Smooth muscle cell of the pulmonary artery (primary cell): ENCODE measurements around the gene PCP2. TPM values are rescaled to one million over a fixed set of nuclear protein-coding genes. Genes with fewer than 3 reads are reported as not detected.

Source experiments
- total RNA-seq: library from RNA; depleted of rRNA; stranded (reverse); fragments of >200 nt; gene quantifications from 2 replicates; pipeline ENCODE4 v1.2.3, GENCODE V29; 2014

The PCP2 gene
- total RNA-seq = not detected in 2 replicates

GRCh38 chr19:7633698-7634097 lies at the start of gene PCP2:
Gene PCP2, minus strand, starts transcription at chr19:7633719. Its CDS starts 262 bp downstream, at chr19:7633457.

GRCh38 chr19:7680606-7681339 lies 47.3 kb upstream of the PCP2 start, which contains the start of gene TRAPPC5:
Gene TRAPPC5, plus strand, starts transcription at chr19:7680833. Its CDS starts 1,421 bp downstream, at chr19:7682254.

GRCh38 chr19:7676854-7677253 lies 43.3 kb upstream of the PCP2 start, which contains the start of gene MCEMP1:
Gene MCEMP1, plus strand, starts transcription at chr19:7677090. Its CDS starts 31 bp downstream, at chr19:7677121.

GRCh38 chr19:7668842-7669241 lies 35.3 kb upstream of the PCP2 start, which contains the start of gene RETN:
Gene RETN, plus strand, starts transcription at chr19:7669049. Its CDS starts 278 bp downstream, at chr19:7669327.

GRCh38 chr19:7636691-7637373 lies 3.3 kb upstream of the PCP2 start, which contains the start of gene STXBP2:
Gene STXBP2, plus strand, starts transcription at chr19:7637110. Its CDS starts 40 bp downstream, at chr19:7637150.

GRCh38 chr19:7629347-7630054 lies 4.0 kb downstream of the PCP2 start, which contains the start of the genes PET100 and XAB2:
Gene PET100, plus strand, starts transcription at chr19:7629793. Its CDS starts 41 bp downstream, at chr19:7629834.
Gene XAB2, minus strand, starts transcription at chr19:7629545. Its CDS starts 18 bp downstream, at chr19:7629527.

GRCh38 chr19:7595466-7596133 lies 37.9 kb downstream of the PCP2 start, which contains the start of gene CAMSAP3:
Gene CAMSAP3, plus strand, starts transcription at chr19:7595863. Its CDS starts 140 bp downstream, at chr19:7596003.

Other genes with a start within 250 kb of the PCP2 start
- gene PEX11G, start 144.7 kb downstream of the PCP2 start, total RNA-seq = 1.8 and 2.0 TPM in 2 replicates
- gene ZNF358, start 117.6 kb downstream of the PCP2 start, total RNA-seq = 22.7 and 31.2 TPM in 2 replicates
- gene MCOLN1, start 111.1 kb downstream of the PCP2 start, total RNA-seq = 6.5 and 8.8 TPM in 2 replicates
- gene PNPLA6, start 98.0 kb downstream of the PCP2 start, total RNA-seq = 96.8 and 167 TPM in 2 replicates
- not detected in 2 replicates for gene CAMSAP3, start 37.9 kb downstream of the PCP2 start, total RNA-seq
- gene XAB2, start 4.2 kb downstream of the PCP2 start, total RNA-seq = 36.1 and 40.1 TPM in 2 replicates
- 4.7 and 9.1 TPM in 2 replicates for gene PET100, start 3.9 kb downstream of the PCP2 start, total RNA-seq
- 5.4 and 14.9 TPM in 2 replicates for gene STXBP2, start 3.4 kb upstream of the PCP2 start, total RNA-seq
- gene RETN, start 35.3 kb upstream of the PCP2 start, total RNA-seq = not detected in 2 replicates
- gene MCEMP1, start 43.4 kb upstream of the PCP2 start, total RNA-seq = not detected in 2 replicates
- gene TRAPPC5, start 47.1 kb upstream of the PCP2 start, total RNA-seq = 64.4 and 67.2 TPM in 2 replicates
- not detected in 2 replicates for gene FCER2, start 68.4 kb upstream of the PCP2 start, total RNA-seq
- not detected in 2 replicates for gene CLEC4G, start 98.4 kb upstream of the PCP2 start, total RNA-seq
- gene CD209, start 113.8 kb upstream of the PCP2 start, total RNA-seq = not detected in 2 replicates
- not detected in 2 replicates for gene CLEC4M, start 129.5 kb upstream of the PCP2 start, total RNA-seq
- gene EVI5L, start 196.5 kb upstream of the PCP2 start, total RNA-seq = 22.3 and 22.4 TPM in 2 replicates
- 0.10 TPM in 1 of 2 replicates, not detected in the other for gene PRR36, start 240.7 kb upstream of the PCP2 start, total RNA-seq